Lung (tissue), 12 donors: ENCODE data around the gene TNFAIP3. TPM values are rescaled to one million over a fixed set of nuclear protein-coding genes. Genes with fewer than 3 reads are reported as not detected.

ENCODE experiments used
- ATAC-seq: fragments of 200-7000 bp; cut with Tn5 transposase; one replicate; pipeline ENCODE4 v1.9.1; 2020; ENCODE audit warnings: moderate number of reproducible peaks; ENCODE audit not compliant: insufficient read depth, low FRiP score
- DNase-seq, 3 donors: peaks; one replicate each; pipeline ENCODE4 v3.0.0-alpha.2; 2013 to 2017
- H3K27ac ChIP-seq, 2 donors: one replicate each; pipeline ENCODE4 v1.5.1; 2013; ENCODE audit warnings: mild to moderate bottlenecking in 2 of 2, moderate library complexity in 2 of 2, control low read depth in 1 of 2, inconsistent platforms in 1 of 2, low read depth in 1 of 2, low read length in 1 of 2
- H3K27me3 ChIP-seq, 3 donors: one replicate each; pipeline ENCODE4 v1.5.1; 2013; ENCODE audit warnings: low read length in 2 of 3; ENCODE audit not compliant: control insufficient read depth in 3 of 3, insufficient read depth in 3 of 3
- H3K36me3 ChIP-seq, 4 donors: one replicate each; pipeline ENCODE4 v1.5.1; 2013; ENCODE audit warnings: low read length in 4 of 4, mild to moderate bottlenecking in 1 of 4, moderate library complexity in 1 of 4; ENCODE audit not compliant: control insufficient read depth in 4 of 4, insufficient read depth in 4 of 4
- H3K4me1 ChIP-seq, 5 donors: one replicate each; pipeline ENCODE4 v1.5.1; 2013; ENCODE audit warnings: low read length in 5 of 5, mild to moderate bottlenecking in 2 of 5, moderate library complexity in 1 of 5; ENCODE audit not compliant: control insufficient read depth in 5 of 5, insufficient read depth in 5 of 5
- H3K4me3 ChIP-seq: one replicate; pipeline ENCODE4 v1.5.1; 2013; ENCODE audit warnings: mild to moderate bottlenecking, control low read depth, moderate library complexity
- H3K9ac ChIP-seq, 2 donors: one replicate each; pipeline ENCODE4 v1.5.1; 2013; ENCODE audit warnings: low read length in 2 of 2, control low read depth in 1 of 2; ENCODE audit not compliant: insufficient read depth in 1 of 2
- H3K9me3 ChIP-seq, 4 donors: one replicate each; pipeline ENCODE4 v1.5.1; 2013; ENCODE audit warnings: low read length in 3 of 4, mild to moderate bottlenecking in 1 of 4, moderate library complexity in 1 of 4; ENCODE audit not compliant: control insufficient read depth in 4 of 4, insufficient read depth in 3 of 4
- CTCF ChIP-seq: IDR thresholded peaks from 2 replicates; pipeline ENCODE4 v1.5.1; 2012; ENCODE audit warnings: mild to moderate bottlenecking; ENCODE audit errors: control extremely low read depth, extremely low read depth
- WGBS, 2 donors: extraction: QIAGEN DNeasy Blood & Tissue Kit; methylation state at CpG; one replicate each; pipeline ENCODE4 v1.1.7; 2013; 5-methylcytosine and 5-hydroxymethylcytosine counted together
- polyA plus RNA-seq, 2 donors: library from polyadenylated mRNA; stranded (reverse); fragments of 200-250 nt; gene quantifications; one replicate each; pipeline ENCODE4 v1.2.1, GENCODE V29; 2013
- total RNA-seq, 2 donors: library from RNA; depleted of rRNA in 1 of 2; stranded (reverse); fragments of >200 nt in 1 of 2; gene quantifications; one replicate each; pipeline ENCODE4 v1.2.1, GENCODE V29; 2014 to 2021
- donor health status: control.
- donor health status: control.
- donor health status: Bipolar disorder and iron deficiency.
- donor health status: healthy.
- donor health status: DM: yes; HTN: yes; CAD: no.

The TNFAIP3 gene
- total and polyA plus RNA-seq, 4 donors = 13.4 to 396 (median 87.5) TPM

GRCh38 chr6:137903933-137904821 is 37.1 kb downstream of the TNFAIP3 start:
- DNase-seq (no peak), ATAC-seq (no peak)
- 86 to 87% methylated on average over 12 of the region's 12 CpGs for WGBS, 2 donors
- H3K9me3 ChIP-seq = no peaks in the 10 kb centered on the region
- H3K27ac ChIP-seq = no peak overlapping the region
- H3K4me1 ChIP-seq = peaks cover 0 to 4% (median 0%) of the 10 kb centered on the region in 5 donors
- H3K4me3 ChIP-seq = no peak overlapping the region
- H3K36me3 ChIP-seq = no peaks in the 10 kb centered on the region
- H3K9ac ChIP-seq = no peak overlapping the region
- TF ChIP-seq CTCF = no peak
- H3K27me3 ChIP-seq = no peaks in the 10 kb centered on the region

- ATAC-seq (no peak), DNase-seq (no peak)
- Histone ChIP-seq H3K9me3 (no peaks in the 10 kb centered on the region), H3K27ac (no peak overlapping the region), H3K4me3 (no peak overlapping the region), H3K4me1 (peaks cover 0 to 4% (median 0%) of the 10 kb centered on the region in 5 donors), H3K9ac (no peak overlapping the region), H3K36me3 (no peaks in the 10 kb centered on the region), H3K27me3 (no peaks in the 10 kb centered on the region)
- TF ChIP-seq CTCF = no peak
- 58 to 66% methylated on average over 11 of the region's 11 CpGs for WGBS, 2 donors
These were observed 38.0 kb downstream of the TNFAIP3 start for GRCh38 chr6:137904822-137905617.

- no peak for TF ChIP-seq CTCF
- no peaks in the 10 kb centered on the region for H3K9me3 ChIP-seq
- H3K4me3 ChIP-seq = no peak overlapping the region
- no peaks in the 10 kb centered on the region for H3K27me3 ChIP-seq
- H3K27ac ChIP-seq = no peak overlapping the region
- H3K9ac ChIP-seq = no peak overlapping the region
- DNase-seq (no peak), ATAC-seq (no peak)
- H3K36me3 ChIP-seq = no peaks in the 10 kb centered on the region
- WGBS, 2 donors = 78 to 92% methylated on average over 1 of the region's 1 CpG
- H3K4me1 ChIP-seq = peaks cover 0 to 4% (median 0%) of the 10 kb centered on the region in 5 donors
These were observed 39.0 kb downstream of the TNFAIP3 start for GRCh38 chr6:137906020-137906472.
